PFSK-1 (cell line): ENCODE data around the gene SNTB2.

Source experiments
- FOXP2 ChIP-seq: optimal IDR thresholded peaks from 2 replicates; pipeline ENCODE3; 2011; ENCODE audit warnings: borderline replicate concordance, control low read depth, inconsistent platforms; ENCODE audit not compliant: insufficient read depth; ENCODE audit errors: extremely low read length, extremely low read depth
- POLR2AphosphoS5 ChIP-seq: IDR thresholded peaks from 2 replicates; pipeline ENCODE4 v1.6.1; 2012; ENCODE audit warnings: low read depth, mild to moderate bottlenecking, control low read depth, low read length, moderate library complexity
- SIN3A ChIP-seq: IDR thresholded peaks from 2 replicates; pipeline ENCODE4 v1.6.1; 2012; ENCODE audit warnings: mild to moderate bottlenecking, low read length, moderate library complexity, borderline replicate concordance; ENCODE audit not compliant: insufficient read depth
- TAF1 ChIP-seq: IDR thresholded peaks from 2 replicates; pipeline ENCODE4 v1.6.1; 2012; ENCODE audit warnings: low read length, control low read depth, borderline replicate concordance; ENCODE audit not compliant: insufficient read depth
- TF ChIP-seq, protein P1 (sequence below), 2 experiments: IDR thresholded peaks; 2 replicates each; pipeline versions ENCODE4 v1.6.1 to v1.8.0; 2011 to 2012; ENCODE audit warnings: low read depth in 2 of 2, low read length in 2 of 2, control low read depth in 1 of 2, inconsistent platforms in 1 of 2, mild to moderate bottlenecking in 1 of 2, moderate library complexity in 1 of 2; ENCODE audit not compliant: insufficient read depth in 1 of 2

Gene SNTB2

GRCh38 chr16:69234460-69234859, 47.5 kb downstream of the SNTB2 start:
- TF ChIP-seq SIN3A: no peak
- no peak for TF ChIP-seq TAF1

- TF ChIP-seq, protein P1, sequence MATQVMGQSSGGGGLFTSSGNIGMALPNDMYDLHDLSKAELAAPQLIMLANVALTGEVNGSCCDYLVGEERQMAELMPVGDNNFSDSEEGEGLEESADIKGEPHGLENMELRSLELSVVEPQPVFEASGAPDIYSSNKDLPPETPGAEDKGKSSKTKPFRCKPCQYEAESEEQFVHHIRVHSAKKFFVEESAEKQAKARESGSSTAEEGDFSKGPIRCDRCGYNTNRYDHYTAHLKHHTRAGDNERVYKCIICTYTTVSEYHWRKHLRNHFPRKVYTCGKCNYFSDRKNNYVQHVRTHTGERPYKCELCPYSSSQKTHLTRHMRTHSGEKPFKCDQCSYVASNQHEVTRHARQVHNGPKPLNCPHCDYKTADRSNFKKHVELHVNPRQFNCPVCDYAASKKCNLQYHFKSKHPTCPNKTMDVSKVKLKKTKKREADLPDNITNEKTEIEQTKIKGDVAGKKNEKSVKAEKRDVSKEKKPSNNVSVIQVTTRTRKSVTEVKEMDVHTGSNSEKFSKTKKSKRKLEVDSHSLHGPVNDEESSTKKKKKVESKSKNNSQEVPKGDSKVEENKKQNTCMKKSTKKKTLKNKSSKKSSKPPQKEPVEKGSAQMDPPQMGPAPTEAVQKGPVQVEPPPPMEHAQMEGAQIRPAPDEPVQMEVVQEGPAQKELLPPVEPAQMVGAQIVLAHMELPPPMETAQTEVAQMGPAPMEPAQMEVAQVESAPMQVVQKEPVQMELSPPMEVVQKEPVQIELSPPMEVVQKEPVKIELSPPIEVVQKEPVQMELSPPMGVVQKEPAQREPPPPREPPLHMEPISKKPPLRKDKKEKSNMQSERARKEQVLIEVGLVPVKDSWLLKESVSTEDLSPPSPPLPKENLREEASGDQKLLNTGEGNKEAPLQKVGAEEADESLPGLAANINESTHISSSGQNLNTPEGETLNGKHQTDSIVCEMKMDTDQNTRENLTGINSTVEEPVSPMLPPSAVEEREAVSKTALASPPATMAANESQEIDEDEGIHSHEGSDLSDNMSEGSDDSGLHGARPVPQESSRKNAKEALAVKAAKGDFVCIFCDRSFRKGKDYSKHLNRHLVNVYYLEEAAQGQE (IDR thresholded peaks at IDR 0.05; ENCODE audit: insufficient read depth in 1 of 2, low read depth in 2 of 2, low read length in 2 of 2): no peak
- TF ChIP-seq FOXP2 (no peak), TAF1 (no peak), POLR2AphosphoS5 (no peak), SIN3A (no peak)
Observed at GRCh38 chr16:69236319-69236718, 49.4 kb downstream of the SNTB2 start.

DNA sequence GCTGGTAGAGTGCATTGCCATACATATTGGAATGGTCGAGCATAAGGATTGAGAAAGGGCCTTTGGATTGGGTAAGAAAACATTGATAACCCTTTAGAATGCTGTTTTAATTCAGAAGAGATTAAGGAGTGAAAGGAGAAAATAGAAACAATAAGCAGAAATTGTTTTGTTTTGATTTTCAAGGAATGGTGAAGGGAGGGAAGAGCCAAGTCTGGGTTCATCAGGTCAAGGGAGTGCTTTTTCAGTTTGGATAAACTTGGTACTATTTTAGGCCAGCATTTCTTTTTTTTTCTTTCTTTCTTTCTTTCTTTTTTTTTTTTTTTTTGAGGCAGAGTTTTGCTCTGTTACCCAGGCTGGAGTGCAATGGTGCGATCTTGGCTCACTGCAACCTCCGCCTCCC, 50.3 kb downstream of the SNTB2 start:
- TF ChIP-seq POLR2AphosphoS5: no peak

GRCh38 chr16:69239851-69240250, 52.9 kb downstream of the SNTB2 start:
- TF ChIP-seq TAF1 (no peak), FOXP2 (no peak), POLR2AphosphoS5 (no peak)

DNA sequence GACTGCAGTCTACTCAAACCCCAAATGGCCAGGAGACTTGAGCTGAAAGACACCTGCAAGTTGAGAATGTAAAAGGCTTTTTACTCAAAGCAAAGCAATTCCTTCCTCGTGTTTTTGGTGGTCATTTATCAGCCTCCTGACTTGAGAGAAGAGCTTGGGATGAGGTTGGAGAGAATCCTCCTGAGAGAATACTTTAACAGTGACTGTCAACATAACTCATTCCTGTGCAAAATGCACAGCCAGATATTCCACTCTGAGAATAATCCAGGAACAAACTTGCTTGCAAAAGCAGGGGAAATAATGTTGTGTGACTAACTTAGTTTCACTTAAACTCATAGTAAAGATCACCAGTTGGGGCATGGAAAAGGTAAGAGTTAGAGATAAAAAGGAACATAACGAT, 53.4 kb downstream of the SNTB2 start:
- TF ChIP-seq FOXP2 (no peak), POLR2AphosphoS5 (no peak), TAF1 (no peak), SIN3A (no peak)
- TF ChIP-seq, protein P1 (IDR thresholded peaks at IDR 0.05; ENCODE audit: insufficient read depth in 1 of 2, low read depth in 2 of 2, low read length in 2 of 2): no peak

GRCh38 chr16:69241926-69242325, 55.0 kb downstream of the SNTB2 start:
- TF ChIP-seq POLR2AphosphoS5: no peak
- TF ChIP-seq, protein P1 (IDR thresholded peaks at IDR 0.05; ENCODE audit: insufficient read depth in 1 of 2, low read depth in 2 of 2, low read length in 2 of 2): no peak
- TF ChIP-seq TAF1: no peak
- TF ChIP-seq SIN3A: no peak
- no peak for TF ChIP-seq FOXP2

- TF ChIP-seq FOXP2: no peak
- TF ChIP-seq TAF1: no peak
- TF ChIP-seq SIN3A: no peak
- TF ChIP-seq POLR2AphosphoS5: no peak
- TF ChIP-seq, protein P1 (IDR thresholded peaks at IDR 0.05; ENCODE audit: insufficient read depth in 1 of 2, low read depth in 2 of 2, low read length in 2 of 2): no peak
Observed at GRCh38 chr16:69243479-69243878, 56.5 kb downstream of the SNTB2 start.
